ENCODE data around the gene HIVEP2.

DNA sequence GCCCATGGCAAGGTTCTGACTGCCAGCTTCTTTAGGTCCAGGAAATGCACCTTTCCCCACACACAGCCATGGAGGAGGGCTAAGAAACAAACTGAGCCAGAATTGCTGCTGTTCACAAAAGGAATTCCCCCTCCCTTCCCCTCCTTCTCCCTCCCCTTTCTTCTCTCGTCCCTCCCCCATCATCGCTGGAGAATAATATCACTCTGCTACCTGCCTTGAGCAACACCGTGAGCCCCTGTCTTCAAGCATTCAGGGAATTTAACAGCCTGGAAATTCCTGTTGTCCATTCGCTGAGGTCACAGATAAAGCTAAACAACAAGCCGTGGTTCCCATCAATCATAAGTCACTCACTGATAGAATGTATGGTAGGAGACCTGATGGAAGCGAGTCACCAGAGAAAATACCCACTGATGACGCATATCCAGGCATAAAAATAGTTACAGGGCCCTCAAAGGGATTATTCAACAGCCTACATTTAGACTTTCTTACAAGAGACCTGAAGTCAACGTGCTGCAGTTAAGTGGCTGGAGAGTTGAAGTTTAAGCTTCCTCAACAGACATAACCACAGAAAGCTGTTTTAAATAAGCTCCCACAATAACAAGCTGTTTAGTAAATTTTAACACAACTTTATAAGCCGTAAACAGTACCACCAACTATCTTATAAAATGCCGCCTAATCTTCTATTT is 59.7 kb downstream of the HIVEP2 start:
- TF ChIP-seq, protein P1, sequence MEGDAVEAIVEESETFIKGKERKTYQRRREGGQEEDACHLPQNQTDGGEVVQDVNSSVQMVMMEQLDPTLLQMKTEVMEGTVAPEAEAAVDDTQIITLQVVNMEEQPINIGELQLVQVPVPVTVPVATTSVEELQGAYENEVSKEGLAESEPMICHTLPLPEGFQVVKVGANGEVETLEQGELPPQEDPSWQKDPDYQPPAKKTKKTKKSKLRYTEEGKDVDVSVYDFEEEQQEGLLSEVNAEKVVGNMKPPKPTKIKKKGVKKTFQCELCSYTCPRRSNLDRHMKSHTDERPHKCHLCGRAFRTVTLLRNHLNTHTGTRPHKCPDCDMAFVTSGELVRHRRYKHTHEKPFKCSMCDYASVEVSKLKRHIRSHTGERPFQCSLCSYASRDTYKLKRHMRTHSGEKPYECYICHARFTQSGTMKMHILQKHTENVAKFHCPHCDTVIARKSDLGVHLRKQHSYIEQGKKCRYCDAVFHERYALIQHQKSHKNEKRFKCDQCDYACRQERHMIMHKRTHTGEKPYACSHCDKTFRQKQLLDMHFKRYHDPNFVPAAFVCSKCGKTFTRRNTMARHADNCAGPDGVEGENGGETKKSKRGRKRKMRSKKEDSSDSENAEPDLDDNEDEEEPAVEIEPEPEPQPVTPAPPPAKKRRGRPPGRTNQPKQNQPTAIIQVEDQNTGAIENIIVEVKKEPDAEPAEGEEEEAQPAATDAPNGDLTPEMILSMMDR (IDR thresholded peaks at IDR 0.05) = no peak
- TF ChIP-seq POLR2A (IDR thresholded peaks at IDR 0.05) = peak in 1 of 2 donors; percentile 36
